HepG2 (cell line): Measurements from ENCODE around the gene FGF19. TPM values are rescaled to one million over a fixed set of nuclear protein-coding genes. Genes with fewer than 3 reads are reported as not detected.
"Not testable (repeated sequence)": the region's sequence is repeated elsewhere in the genome, so short reads cannot be mapped to it uniquely, and the experiment has no call there.

Source experiments
- ARNTL ChIP-seq: sonication (generic); formaldehyde crosslinking; IDR thresholded peaks from 2 replicates; pipeline ENCODE4 v1.4.0; 2020; ENCODE audit warnings: mild to moderate bottlenecking, missing genetic modification reagents
- BRCA1 ChIP-seq: sonication (generic); formaldehyde crosslinking; IDR thresholded peaks from 2 replicates; pipeline ENCODE4 v1.4.0; 2020; ENCODE audit warnings: missing genetic modification reagents
- ELF3 ChIP-seq: IDR thresholded peaks from 2 replicates; pipeline ENCODE4 v1.6.1; 2016; ENCODE audit warnings: missing genetic modification reagents, missing compliant biosample characterization
- FOXJ3 ChIP-seq: sonication (generic); formaldehyde crosslinking; IDR thresholded peaks from 2 replicates; pipeline ENCODE4 v1.4.0; 2020; ENCODE audit warnings: missing genetic modification reagents, mild to moderate bottlenecking, borderline replicate concordance
- FOXP1 ChIP-seq, 2 experiments: fragments of 450-650 bp in 1 of 2; IDR thresholded peaks; 2 replicates each; pipeline ENCODE4 v1.6.1; 2017 to 2018; ENCODE audit warnings: antibody characterized with exemption in 1 of 2
- HDAC1 ChIP-seq: sonication (generic); formaldehyde crosslinking; IDR thresholded peaks from 2 replicates; pipeline ENCODE4 v1.5.1; 2020; ENCODE audit warnings: mild to moderate bottlenecking, missing genetic modification reagents
- HNF4A ChIP-seq: sonication (generic); formaldehyde crosslinking; IDR thresholded peaks from 2 replicates; pipeline ENCODE4 v1.4.0; 2020; ENCODE audit warnings: missing genetic modification reagents
- JUND ChIP-seq: sonication (generic); formaldehyde crosslinking; IDR thresholded peaks from 2 replicates; pipeline ENCODE4 v1.8.0; 2022; ENCODE audit warnings: mild to moderate bottlenecking, missing genetic modification reagents
- KLF16 ChIP-seq, 2 experiments: sonication (generic) in 1 of 2; formaldehyde crosslinking in 1 of 2; IDR thresholded peaks; 2 replicates each; pipeline versions ENCODE4 v1.6.1 to v1.8.0; 2016 to 2023; ENCODE audit warnings: missing genetic modification reagents in 2 of 2, missing compliant biosample characterization in 1 of 2
- MAZ ChIP-seq, 2 experiments: sonication (generic) in 1 of 2; formaldehyde crosslinking in 1 of 2; IDR thresholded peaks; 2 replicates each; pipeline versions ENCODE4 v1.5.0 to v1.6.1; 2012 to 2020; ENCODE audit warnings: low read depth in 2 of 2, mild to moderate bottlenecking in 2 of 2, borderline replicate concordance in 1 of 2, improper control_type of control experiment in 1 of 2, low read length in 1 of 2, missing genetic modification reagents in 1 of 2, moderate library complexity in 1 of 2
- MYPOP ChIP-seq: sonication (generic); formaldehyde crosslinking; IDR thresholded peaks from 2 replicates; pipeline ENCODE4 v1.8.1; 2023; ENCODE audit warnings: mild to moderate bottlenecking, moderate library complexity, missing genetic modification reagents
- NFKBIZ ChIP-seq: IDR thresholded peaks from 2 replicates; pipeline ENCODE4 v1.6.1; 2018; ENCODE audit warnings: missing genetic modification reagents, missing compliant biosample characterization
- SALL1 ChIP-seq: sonication (generic); formaldehyde crosslinking; IDR thresholded peaks from 2 replicates; pipeline ENCODE4 v1.8.0; 2022; ENCODE audit warnings: mild to moderate bottlenecking, missing genetic modification reagents
- SKI ChIP-seq: fragments of 450-650 bp; IDR thresholded peaks from one replicate; pipeline ENCODE4 v1.6.1; 2018; ENCODE audit warnings: mild to moderate bottlenecking; ENCODE audit not compliant: partially characterized antibody
- SOX13 ChIP-seq, 3 experiments: fragments of 450-650 bp in 1 of 3; sonication (generic) in 1 of 3; formaldehyde crosslinking in 1 of 3; IDR thresholded peaks in 2 of 3; conservative IDR thresholded peaks in 1 of 3; 2 replicates each; pipeline versions ENCODE4 v1.5.0 to v1.6.1; 2016 to 2020; ENCODE audit warnings: antibody characterized with exemption in 1 of 3, mild to moderate bottlenecking in 1 of 3, missing compliant biosample characterization in 1 of 3, missing genetic modification reagents in 1 of 3, moderate library complexity in 1 of 3
- SOX6 ChIP-seq, 2 experiments: fragments of 450-650 bp in 1 of 2; sonication (generic) in 1 of 2; formaldehyde crosslinking in 1 of 2; IDR thresholded peaks; 2 replicates each; pipeline versions ENCODE4 v1.4.0 to v1.6.1; 2017 to 2020; ENCODE audit warnings: antibody characterized with exemption in 1 of 2, mild to moderate bottlenecking in 1 of 2, missing genetic modification reagents in 1 of 2
- SP5 ChIP-seq: IDR thresholded peaks from 2 replicates; pipeline ENCODE4 v1.6.1; 2016; ENCODE audit warnings: low read depth, borderline replicate concordance
- TEAD3 ChIP-seq: optimal IDR thresholded peaks from 2 replicates; pipeline ENCODE3; 2016; ENCODE audit warnings: borderline replicate concordance
- YEATS2 ChIP-seq: sonication (generic); formaldehyde crosslinking; IDR thresholded peaks from 2 replicates; pipeline ENCODE4 v1.4.0; 2020; ENCODE audit warnings: missing genetic modification reagents, borderline replicate concordance
- ZMYM4 ChIP-seq: sonication (generic); formaldehyde crosslinking; IDR thresholded peaks from 2 replicates; pipeline ENCODE4 v1.8.1; 2023; ENCODE audit warnings: mild to moderate bottlenecking, missing genetic modification reagents
- ZNF280D ChIP-seq: sonication (generic); formaldehyde crosslinking; IDR thresholded peaks from 2 replicates; pipeline ENCODE4 v1.5.1; 2020; ENCODE audit warnings: mild to moderate bottlenecking, missing genetic modification reagents
- ZNF33A ChIP-seq: sonication (generic); formaldehyde crosslinking; IDR thresholded peaks from 2 replicates; pipeline ENCODE4 v1.5.1; 2020; ENCODE audit warnings: missing genetic modification reagents, mild to moderate bottlenecking, moderate library complexity, borderline replicate concordance
- ZNF746 ChIP-seq: sonication (generic); formaldehyde crosslinking; IDR thresholded peaks from 2 replicates; pipeline ENCODE4 v1.8.0; 2022; ENCODE audit warnings: mild to moderate bottlenecking, missing genetic modification reagents
- polyA plus RNA-seq, 8 experiments: library from polyadenylated mRNA; depleted of rRNA in 3 of 8; stranded (reverse) in 7 of 8; unstranded in 1 of 8; fragments of >200 nt; fragmentation: Illumina TruSeq in 4 of 8; extraction: Trizol in 4 of 8; gene quantifications; 2 replicates each; pipeline versions ENCODE4 v1.2.1 to v1.2.3, GENCODE V29; 2011 to 2016; ENCODE audit warnings: low read depth in 4 of 8, missing spikeins in 1 of 8, mixed read lengths in 1 of 8; ENCODE audit not compliant: insufficient read depth in 1 of 8
- total RNA-seq, 5 experiments: library from RNA; depleted of rRNA; stranded (reverse); fragments of >200 nt; fragmentation: Illumina TruSeq; extraction: Trizol; gene quantifications; 2 replicates each; pipeline ENCODE4 v1.2.3, GENCODE V29; 2016; ENCODE audit warnings: low read depth in 1 of 5

Gene FGF19
- total and polyA plus RNA-seq, 2 of the 13 experiments (the other 11 are each of a cell fraction or from before 2014, with no cell fraction given): 0.07 TPM; not detected in 1

GRCh38 chr11:69687969-69688771 is 15.7 kb downstream of the FGF19 start (continued):
- TF ChIP-seq ZNF280D (peak; percentile 33; the same call in 1 of the 2 replicates), ELF3 (0 out of 2 replicates have a peak, but pooled peaks have one; percentile 9), SALL1 (CRISPR knock-in tag) (peak; percentile 77), BRCA1 (0 out of 2 replicates have a peak, but pooled peaks have one; percentile 24), HDAC1 (CRISPR knock-in tag) (peak; percentile 39; the same call in 1 of the 2 replicates), HNF4A (CRISPR knock-in tag) (0 out of 2 replicates have a peak, but pooled peaks have one; percentile 20), MAZ (IDR thresholded peaks at IDR 0.05; ENCODE audit: borderline replicate concordance, low read depth, low read length) (peak; percentile 13; the same call in 1 of the 2 replicates), ZNF746 (CRISPR knock-in tag) (0 out of 2 replicates have a peak, but pooled peaks have one; percentile 29), ZMYM4 (CRISPR knock-in tag) (peak; percentile 36; the same call in 1 of the 2 replicates), MYPOP (peak; percentile 46; the same call in 1 of the 2 replicates), SOX13 (CRISPR knock-in tag; conservative IDR thresholded peaks at IDR 0.05 in 1 of 2, IDR thresholded peaks at IDR 0.05 in 1 of 2) (peak in 1 of 2 experiments; percentile 76; a peak in 2 of 4 replicates), ZNF33A (0 out of 2 replicates have a peak, but pooled peaks have one; percentile 65), SOX6 (CRISPR knock-in tag; IDR thresholded peaks at IDR 0.05) (peak; percentile 86), FOXP1 (CRISPR knock-in tag; IDR thresholded peaks at IDR 0.05) (peak; percentile 60; the same call in 1 of the 2 replicates), JUND (CRISPR knock-in tag) (peak; percentile 95), KLF16 (CRISPR knock-in tag; IDR thresholded peaks at IDR 0.05) (peak in 1 of 2 experiments; percentile 48; a peak in 2 of 4 replicates), FOXJ3 (CRISPR knock-in tag) (0 out of 2 replicates have a peak, but pooled peaks have one; percentile 24), ARNTL (CRISPR knock-in tag) (0 out of 2 replicates have a peak, but pooled peaks have one; percentile 30), TEAD3 (CRISPR knock-in tag) (peak; percentile 80), SP5 (CRISPR knock-in tag) (peak; percentile 53; the same call in 1 of the 2 replicates), YEATS2 (CRISPR knock-in tag) (peak; percentile 61; the same call in 1 of the 2 replicates), NFKBIZ (CRISPR knock-in tag) (0 out of 2 replicates have a peak, but pooled peaks have one; percentile 27), SKI (peak; percentile 27)
- TF ChIP-seq MAZ (CRISPR knock-in tag; IDR thresholded peaks at IDR 0.05; ENCODE audit: low read depth); SOX13 (IDR thresholded peaks at IDR 0.05); SOX6 (IDR thresholded peaks at IDR 0.05); FOXP1 (IDR thresholded peaks at IDR 0.05): not testable (repeated sequence)
